22Rv1 (cell line): ENCODE data around the gene ZNF341.

Experiments
- CTCF ChIP-seq: fragments of 450-650 bp; IDR thresholded peaks from 2 replicates; pipeline ENCODE4 v1.5.1; 2017; ENCODE audit warnings: mild to moderate bottlenecking
- ZFX ChIP-seq: fragments of 450-650 bp; IDR thresholded peaks from 2 replicates; pipeline ENCODE4 v1.6.1; 2017; ENCODE audit warnings: antibody characterized with exemption, borderline replicate concordance

GRCh38 chr20:33822991-33823390 lies 91.2 kb downstream of the ZNF341 start:
- TF ChIP-seq CTCF: no peak
- TF ChIP-seq ZFX: no peak
